Measurements from ENCODE around the gene VEGFA.

GRCh38 chr6:43811733-43812099, 41.7 kb downstream of the VEGFA start:
- TF ChIP-seq POLR2A (IDR thresholded peaks at IDR 0.05), result no peak
- no peak for TF ChIP-seq CTCF (IDR thresholded peaks at IDR 0.05)
